Neural cell (in vitro differentiated cells): ENCODE data around the gene PER2.

Experiments
- CTCF ChIP-seq: fragments of 450-650 bp; IDR thresholded peaks from 2 replicates; pipeline ENCODE4 v1.5.1; 2014; ENCODE audit warnings: antibody characterized with exemption, mild to moderate bottlenecking, moderate library complexity; ENCODE audit not compliant: poor library complexity, severe bottlenecking
- EP300 ChIP-seq: fragments of 450-650 bp; conservative IDR thresholded peaks from 2 replicates; pipeline ENCODE4 v1.6.1; 2014; ENCODE audit warnings: antibody characterized with exemption, mild to moderate bottlenecking, moderate library complexity; ENCODE audit not compliant: poor library complexity, severe bottlenecking
- EZH2 ChIP-seq: fragments of 200-600, 300-800 bp; shearing (Covaris generic), sonication (generic); IDR thresholded peaks from 2 replicates; pipeline ENCODE4 v1.6.1; 2014; ENCODE audit warnings: antibody characterized with exemption, low read length, borderline replicate concordance, mild to moderate bottlenecking; ENCODE audit not compliant: insufficient read depth, poor library complexity, severe bottlenecking
- MXI1 ChIP-seq: fragments of 450-650 bp; conservative IDR thresholded peaks from 2 replicates; pipeline ENCODE4 v1.6.1; 2014; ENCODE audit warnings: antibody characterized with exemption, mild to moderate bottlenecking; ENCODE audit not compliant: poor library complexity, severe bottlenecking
- POLR2AphosphoS5 ChIP-seq: IDR thresholded peaks from 2 replicates; pipeline ENCODE4 v1.6.1; 2012
- RAD21 ChIP-seq: fragments of 450-650 bp; conservative IDR thresholded peaks from 2 replicates; pipeline ENCODE4 v1.6.1; 2014; ENCODE audit warnings: antibody characterized with exemption, mild to moderate bottlenecking, moderate library complexity
- SMC3 ChIP-seq: fragments of 450-650 bp; conservative IDR thresholded peaks from 2 replicates; pipeline ENCODE4 v1.6.1; 2014; ENCODE audit warnings: antibody characterized with exemption, mild to moderate bottlenecking, moderate library complexity; ENCODE audit not compliant: poor library complexity
- TAF1 ChIP-seq: IDR thresholded peaks from 2 replicates; pipeline ENCODE4 v1.6.1; 2012; ENCODE audit warnings: low read depth
- TF ChIP-seq, protein P1 (sequence below): IDR thresholded peaks from 2 replicates; pipeline ENCODE4 v1.6.1; 2012; ENCODE audit warnings: borderline replicate concordance

DNA sequence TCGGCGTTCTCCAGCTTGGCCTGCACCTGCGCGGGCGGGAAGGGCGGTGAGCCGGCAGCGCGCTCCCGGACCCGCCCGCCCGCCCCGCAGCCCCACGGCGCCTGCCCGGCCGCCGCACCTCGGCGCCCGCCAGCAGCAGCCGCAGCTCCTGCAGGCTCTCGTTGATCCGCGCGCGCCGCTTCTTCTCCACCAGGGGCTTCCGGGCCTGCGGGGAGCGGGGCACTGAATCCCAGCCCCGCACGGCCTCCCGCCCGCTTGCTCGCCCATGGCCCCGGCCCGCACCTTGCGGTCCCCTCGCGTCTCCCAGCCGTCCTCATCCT, 48.9 kb downstream of the PER2 start:
- TF ChIP-seq POLR2AphosphoS5, result no peak
- TF ChIP-seq EZH2, result no peak
- TF ChIP-seq CTCF, result no peak
- TF ChIP-seq MXI1, result no peak
- TF ChIP-seq EP300, result no peak
- TF ChIP-seq, protein P1, sequence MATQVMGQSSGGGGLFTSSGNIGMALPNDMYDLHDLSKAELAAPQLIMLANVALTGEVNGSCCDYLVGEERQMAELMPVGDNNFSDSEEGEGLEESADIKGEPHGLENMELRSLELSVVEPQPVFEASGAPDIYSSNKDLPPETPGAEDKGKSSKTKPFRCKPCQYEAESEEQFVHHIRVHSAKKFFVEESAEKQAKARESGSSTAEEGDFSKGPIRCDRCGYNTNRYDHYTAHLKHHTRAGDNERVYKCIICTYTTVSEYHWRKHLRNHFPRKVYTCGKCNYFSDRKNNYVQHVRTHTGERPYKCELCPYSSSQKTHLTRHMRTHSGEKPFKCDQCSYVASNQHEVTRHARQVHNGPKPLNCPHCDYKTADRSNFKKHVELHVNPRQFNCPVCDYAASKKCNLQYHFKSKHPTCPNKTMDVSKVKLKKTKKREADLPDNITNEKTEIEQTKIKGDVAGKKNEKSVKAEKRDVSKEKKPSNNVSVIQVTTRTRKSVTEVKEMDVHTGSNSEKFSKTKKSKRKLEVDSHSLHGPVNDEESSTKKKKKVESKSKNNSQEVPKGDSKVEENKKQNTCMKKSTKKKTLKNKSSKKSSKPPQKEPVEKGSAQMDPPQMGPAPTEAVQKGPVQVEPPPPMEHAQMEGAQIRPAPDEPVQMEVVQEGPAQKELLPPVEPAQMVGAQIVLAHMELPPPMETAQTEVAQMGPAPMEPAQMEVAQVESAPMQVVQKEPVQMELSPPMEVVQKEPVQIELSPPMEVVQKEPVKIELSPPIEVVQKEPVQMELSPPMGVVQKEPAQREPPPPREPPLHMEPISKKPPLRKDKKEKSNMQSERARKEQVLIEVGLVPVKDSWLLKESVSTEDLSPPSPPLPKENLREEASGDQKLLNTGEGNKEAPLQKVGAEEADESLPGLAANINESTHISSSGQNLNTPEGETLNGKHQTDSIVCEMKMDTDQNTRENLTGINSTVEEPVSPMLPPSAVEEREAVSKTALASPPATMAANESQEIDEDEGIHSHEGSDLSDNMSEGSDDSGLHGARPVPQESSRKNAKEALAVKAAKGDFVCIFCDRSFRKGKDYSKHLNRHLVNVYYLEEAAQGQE, result no peak
- no peak for TF ChIP-seq RAD21
- no peak for TF ChIP-seq TAF1
- no peak for TF ChIP-seq SMC3
